Thymus (tissue), 11 donors: ENCODE results near the gene CDH1. TPM values are rescaled to one million over a fixed set of nuclear protein-coding genes. Genes with fewer than 3 reads are reported as not detected.
"Not testable (repeated sequence)": the region's sequence is repeated elsewhere in the genome, so short reads cannot be mapped to it uniquely, and the experiment has no call there.

Source experiments
- DNase-seq, 9 donors: peaks; one replicate each; pipeline ENCODE4 v3.0.0-alpha.2; 2013; ENCODE audit warnings: low spot score in 9 of 9, low read depth in 6 of 9, missing footprints in 1 of 9
- H3K27ac ChIP-seq, 2 donors: one replicate each; pipeline ENCODE4 v1.5.1; 2013; ENCODE audit warnings: control low read depth in 1 of 2, low read depth in 1 of 2, low read length in 1 of 2, mild to moderate bottlenecking in 1 of 2, moderate library complexity in 1 of 2
- H3K27me3 ChIP-seq, 2 donors: one replicate each; pipeline ENCODE4 v1.5.1; 2013; ENCODE audit warnings: low read length in 1 of 2; ENCODE audit not compliant: control insufficient read depth in 2 of 2, insufficient read depth in 1 of 2
- H3K36me3 ChIP-seq, 2 donors: one replicate each; pipeline ENCODE4 v1.5.1; 2013; ENCODE audit warnings: low read length in 1 of 2, mild to moderate bottlenecking in 1 of 2, moderate library complexity in 1 of 2; ENCODE audit not compliant: control insufficient read depth in 2 of 2, insufficient read depth in 2 of 2
- H3K4me1 ChIP-seq, 2 donors: one replicate each; pipeline ENCODE4 v1.5.1; 2013; ENCODE audit warnings: low read length in 2 of 2; ENCODE audit not compliant: control insufficient read depth in 2 of 2, insufficient read depth in 2 of 2
- H3K4me3 ChIP-seq, 2 donors: one replicate each; pipeline ENCODE4 v1.5.1; 2013; ENCODE audit warnings: low read length in 2 of 2, control low read depth in 1 of 2, mild to moderate bottlenecking in 1 of 2
- H3K9me3 ChIP-seq, 2 donors: one replicate each; pipeline ENCODE4 v1.5.1; 2013; ENCODE audit warnings: low read length in 1 of 2, mild to moderate bottlenecking in 1 of 2; ENCODE audit not compliant: control insufficient read depth in 2 of 2, insufficient read depth in 1 of 2
- WGBS: extraction: QIAGEN DNeasy Blood & Tissue Kit; methylation state at CpG from one replicate; pipeline ENCODE4 v1.1.7; 2013; 5-methylcytosine and 5-hydroxymethylcytosine counted together
- polyA plus RNA-seq: library from polyadenylated mRNA; stranded (reverse); fragments of 200-250 nt; gene quantifications from one replicate; pipeline ENCODE4 v1.2.3, GENCODE V29; 2013
- total RNA-seq: library from RNA; stranded (reverse); fragments of 120-200 nt; gene quantifications from one replicate; pipeline ENCODE4 v1.2.4, GENCODE V29; 2013
- donor health status: healthy.

CDH1 gene
- total and polyA plus RNA-seq, 2 donors, result 30.9 to 70.4 TPM

DNA sequence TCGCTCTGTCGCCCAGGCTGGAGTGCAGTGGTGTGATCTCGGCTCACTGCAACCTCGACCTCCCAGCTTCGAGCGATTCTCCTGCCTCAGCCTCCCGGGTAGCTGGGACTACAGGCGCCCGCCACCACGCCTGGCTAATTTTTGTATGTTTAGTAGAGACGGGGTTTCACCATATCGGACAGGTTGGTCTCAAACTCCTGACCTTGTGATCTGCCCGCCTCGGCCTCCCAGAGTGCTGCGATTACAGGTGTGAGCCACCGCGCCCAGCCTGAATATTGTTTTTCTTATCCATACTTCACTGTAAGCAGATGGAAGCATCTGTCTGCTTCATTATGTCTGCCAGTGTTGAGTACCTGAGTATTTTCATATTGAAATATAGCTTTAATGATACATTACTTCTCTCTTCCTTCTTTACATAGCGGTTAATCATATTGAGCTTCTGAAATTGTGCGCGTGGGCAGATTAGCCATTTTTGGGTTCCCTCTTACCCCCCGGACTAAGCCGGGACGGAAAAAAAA is 105.9 kb downstream of the CDH1 start:
- peaks cover 10% of the 10 kb centered on the region in 2 donors for H3K4me1 ChIP-seq
- not testable (repeated sequence) for DNase-seq
- 59% methylated on average over 23 of the region's 23 CpGs for WGBS

GRCh38 chr16:68843482-68844210 is 106.6 kb downstream of the CDH1 start, which contains the start of gene TANGO6:
TANGO6 (plus strand) TSS chr16:68843531; CDS start chr16:68843618, 87 bp downstream.
- under 1% methylated on average over 55 of the region's 55 CpGs for WGBS
- peak; percentile 71 to 94 (median 83) for DNase-seq
- Histone ChIP-seq H3K36me3 (no peaks in the 10 kb centered on the region), H3K4me3 (peak within 1 kb of the TSS; percentile 59 to 80), H3K27ac (peak within 1 kb of the TSS; percentile 65 to 92), H3K27me3 (no peaks in the 10 kb centered on the region), H3K9me3 (no peaks in the 10 kb centered on the region), H3K4me1 (peaks cover 10% of the 10 kb centered on the region in 2 donors)

More for the DNA sequence above, 105.9 kb downstream of the CDH1 start:
- peak overlapping the region; percentile 59 to 80 for H3K4me3 ChIP-seq
- not testable (repeated sequence) for H3K9me3 ChIP-seq, H3K27ac ChIP-seq, H3K36me3 ChIP-seq, H3K27me3 ChIP-seq

GRCh38 chr16:68844211-68844564 is 107.1 kb downstream of the CDH1 start:
- peak in 1 of 9 donors; percentile 10 for DNase-seq
- H3K9me3 ChIP-seq, result no peaks in the 10 kb centered on the region
- H3K27ac ChIP-seq, result peak overlapping the region; percentile 65 to 92
- H3K4me1 ChIP-seq, result peaks cover 10% of the 10 kb centered on the region in 2 donors
- whole genome bisulfite sequencing, result 12% methylated on average over 6 of the region's 6 CpGs
- H3K27me3 ChIP-seq, result no peaks in the 10 kb centered on the region
- H3K36me3 ChIP-seq, result no peaks in the 10 kb centered on the region
- H3K4me3 ChIP-seq, result peak overlapping the region; percentile 59 to 80

DNA sequence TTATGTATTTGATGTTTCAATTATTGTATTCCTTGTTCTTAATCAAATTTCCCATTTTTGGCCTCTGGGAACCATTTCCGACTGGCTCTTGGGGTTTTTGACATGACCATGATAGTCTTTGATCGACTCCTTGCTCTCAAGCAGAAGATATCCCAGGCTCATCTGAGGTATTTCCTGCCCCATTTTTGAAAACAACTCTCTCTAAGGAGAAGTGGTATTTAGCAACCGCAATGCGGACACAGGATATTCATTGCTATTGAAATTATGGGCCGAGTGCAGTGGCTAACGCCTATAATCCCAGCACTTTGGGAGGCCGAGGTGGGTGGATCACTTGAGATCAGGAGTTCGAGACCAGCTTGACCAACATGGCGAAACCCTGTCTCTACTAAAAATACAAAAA is 111.7 kb downstream of the CDH1 start:
- Histone ChIP-seq H3K4me3 (no peak overlapping the region), H3K27ac (no peak overlapping the region), H3K9me3 (no peaks in the 10 kb centered on the region), H3K36me3 (no peaks in the 10 kb centered on the region), H3K4me1 (peaks cover 6 to 7% of the 10 kb centered on the region in 2 donors), H3K27me3 (no peaks in the 10 kb centered on the region)
- 87% methylated on average over 9 of the region's 9 CpGs for WGBS
- no peak for DNase-seq

GRCh38 chr16:68850481-68850880 is 113.4 kb downstream of the CDH1 start:
- WGBS, result 98% methylated on average over 2 of the region's 2 CpGs
- H3K4me1 ChIP-seq, result no peaks in the 10 kb centered on the region

DNA sequence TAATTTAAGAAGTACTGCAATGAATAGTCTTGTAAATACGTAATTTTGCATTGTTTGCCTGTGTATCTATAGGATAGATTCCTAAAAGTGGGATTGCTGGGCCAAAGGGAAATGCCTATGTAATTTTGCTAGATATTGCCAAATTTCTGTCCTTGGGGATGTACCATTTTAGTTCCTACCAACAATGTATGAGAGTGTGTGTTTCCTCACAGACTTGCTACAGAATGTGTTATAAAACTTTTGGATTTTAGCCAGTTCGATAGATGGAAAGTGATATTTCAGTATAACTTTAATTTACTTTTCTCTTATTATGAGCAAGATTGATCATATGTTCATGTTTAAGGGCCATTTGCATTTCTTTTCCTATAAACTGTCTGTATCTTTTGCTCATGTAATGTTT is 114.5 kb downstream of the CDH1 start:
- Histone ChIP-seq H3K27me3 (no peaks in the 10 kb centered on the region), H3K4me3 (no peak overlapping the region), H3K9me3 (no peaks in the 10 kb centered on the region), H3K36me3 (no peaks in the 10 kb centered on the region), H3K4me1 (no peaks in the 10 kb centered on the region), H3K27ac (no peak overlapping the region)
- DNase-seq, result no peak
- 99% methylated on average over 2 of the region's 2 CpGs for WGBS

More at GRCh38 chr16:68850481-68850880, 113.4 kb downstream of the CDH1 start:
- H3K9me3 ChIP-seq, result no peaks in the 10 kb centered on the region
- H3K27ac ChIP-seq, result no peak overlapping the region
- no peak overlapping the region for H3K4me3 ChIP-seq
- DNase-seq, result no peak
- H3K36me3 ChIP-seq, result no peaks in the 10 kb centered on the region
- no peaks in the 10 kb centered on the region for H3K27me3 ChIP-seq

- Histone ChIP-seq H3K9me3 (no peaks in the 10 kb centered on the region), H3K4me1 (no peaks in the 10 kb centered on the region), H3K27me3 (no peaks in the 10 kb centered on the region), H3K36me3 (peaks cover 5 to 11% of the 10 kb centered on the region in 2 donors), H3K4me3 (no peak overlapping the region), H3K27ac (no peak overlapping the region)
- WGBS, result 99% methylated on average over 1 of the region's 1 CpG
- no peak for DNase-seq
Observed at GRCh38 chr16:68857479-68857878, 120.4 kb downstream of the CDH1 start.

- Histone ChIP-seq H3K27ac (no peak overlapping the region), H3K4me1 (no peaks in the 10 kb centered on the region), H3K36me3 (peaks cover 7 to 19% of the 10 kb centered on the region in 2 donors), H3K9me3 (no peaks in the 10 kb centered on the region), H3K27me3 (no peaks in the 10 kb centered on the region), H3K4me3 (no peak overlapping the region)
- DNase-seq, result no peak
- 95% methylated on average over 4 of the region's 4 CpGs for WGBS
Observed at GRCh38 chr16:68859828-68860227, 122.7 kb downstream of the CDH1 start.

- Histone ChIP-seq H3K9me3 (no peaks in the 10 kb centered on the region), H3K27me3 (no peaks in the 10 kb centered on the region), H3K4me1 (no peaks in the 10 kb centered on the region), H3K36me3 (peaks cover 7 to 19% of the 10 kb centered on the region in 2 donors), H3K27ac (no peak overlapping the region), H3K4me3 (no peak overlapping the region)
- WGBS, result 97% methylated on average over 15 of the region's 15 CpGs
- DNase-seq, result no peak
Observed at GRCh38 chr16:68860978-68861892, 124.1 kb downstream of the CDH1 start.
